SK-N-SH treated with all-trans-retinoic acid at 6 μM for 48 hours (cell line): ENCODE results near the gene MAPK7.

Source experiments
- ATAC-seq: fragments of 200-7000 bp; cut with Tn5 transposase; 3 replicates; pipeline ENCODE4 v1.9.1; 2020; ENCODE audit warnings: mild to moderate bottlenecking, moderate library complexity
- ARNTL ChIP-seq: fragments of 450-650 bp; formaldehyde crosslinking; IDR thresholded peaks from 2 replicates; pipeline ENCODE4 v1.5.0; 2020; ENCODE audit warnings: low read depth, mild to moderate bottlenecking, moderate library complexity, borderline replicate concordance
- CSDC2 ChIP-seq: fragments of 250-450 bp; sonication (Bioruptor Pico); IDR thresholded peaks from 2 replicates; pipeline ENCODE4 v1.5.0; 2020; ENCODE audit warnings: mild to moderate bottlenecking, moderate library complexity
- ESRRG ChIP-seq: fragments of 250-450 bp; sonication (Bioruptor Pico); IDR thresholded peaks from 2 replicates; pipeline ENCODE4 v1.6.1; 2021; ENCODE audit warnings: mild to moderate bottlenecking
- GLIS3 ChIP-seq: fragments of 250-450 bp; sonication (Bioruptor Pico); IDR thresholded peaks from 2 replicates; pipeline ENCODE4 v1.5.0; 2020; ENCODE audit warnings: mild to moderate bottlenecking, moderate library complexity
- ISL1 ChIP-seq: fragments of 250-450 bp; sonication (Bioruptor Pico); IDR thresholded peaks from 2 replicates; pipeline ENCODE4 v2.1.2; 2022; ENCODE audit warnings: mild to moderate bottlenecking, moderate library complexity
- OSR1 ChIP-seq: fragments of 250-450 bp; sonication (Bioruptor Pico); IDR thresholded peaks from 2 replicates; pipeline ENCODE4 v1.8.0; 2022; ENCODE audit warnings: moderate library complexity, mild to moderate bottlenecking, inconsistent platforms
- PPARA ChIP-seq: fragments of 250-450 bp; sonication (Bioruptor Pico); IDR thresholded peaks from 2 replicates; pipeline ENCODE4 v1.5.0; 2020; ENCODE audit warnings: mild to moderate bottlenecking, borderline replicate concordance
- RARB ChIP-seq: fragments of 250-450 bp; sonication (Bioruptor Pico); IDR thresholded peaks from 2 replicates; pipeline ENCODE4 v1.8.0; 2021; ENCODE audit warnings: mild to moderate bottlenecking, moderate library complexity
- TCF4 ChIP-seq: fragments of 250-450 bp; sonication (Bioruptor Pico); IDR thresholded peaks from 2 replicates; pipeline ENCODE4 v1.8.0; 2021; ENCODE audit warnings: mild to moderate bottlenecking, moderate library complexity, borderline replicate concordance
- TOX ChIP-seq: fragments of 250-450 bp; sonication (Bioruptor Pico); IDR thresholded peaks from 2 replicates; pipeline ENCODE4 v1.8.0; 2021; ENCODE audit warnings: mild to moderate bottlenecking, moderate library complexity, borderline replicate concordance
- ZC3H10 ChIP-seq: fragments of 250-450 bp; sonication (Bioruptor Pico); IDR thresholded peaks from 2 replicates; pipeline ENCODE4 v1.5.1; 2021; ENCODE audit warnings: mild to moderate bottlenecking, moderate library complexity
- ZFP3 ChIP-seq: fragments of 250-450 bp; sonication (Bioruptor Pico); IDR thresholded peaks from 2 replicates; pipeline ENCODE4 v1.5.0; 2020; ENCODE audit warnings: mild to moderate bottlenecking, moderate library complexity
- ZFP30 ChIP-seq: fragments of 450-650 bp; formaldehyde crosslinking; IDR thresholded peaks from 2 replicates; pipeline ENCODE4 v1.5.0; 2022; ENCODE audit warnings: mild to moderate bottlenecking, moderate library complexity
- ZNF565 ChIP-seq: fragments of 450-650 bp; formaldehyde crosslinking; conservative IDR thresholded peaks from 2 replicates; pipeline ENCODE4 v1.5.0; 2020; ENCODE audit warnings: low read depth, mild to moderate bottlenecking, moderate library complexity
- ZNF70 ChIP-seq: fragments of 450-650 bp; formaldehyde crosslinking; IDR thresholded peaks from 2 replicates; pipeline ENCODE4 v1.5.0; 2020; ENCODE audit warnings: mild to moderate bottlenecking, moderate library complexity
- ZNF8 ChIP-seq: fragments of 450-650 bp; formaldehyde crosslinking; IDR thresholded peaks from 2 replicates; pipeline ENCODE4 v1.5.0; 2020; ENCODE audit warnings: mild to moderate bottlenecking, moderate library complexity
- TF ChIP-seq, protein P1 (sequence below): fragments of 250-450 bp; sonication (Bioruptor Pico); IDR thresholded peaks from 2 replicates; pipeline ENCODE4 v1.5.1; 2021; ENCODE audit warnings: mild to moderate bottlenecking, moderate library complexity
- TF ChIP-seq, protein P2 (sequence below): fragments of 250-450 bp; sonication (Bioruptor Pico); IDR thresholded peaks from 2 replicates; pipeline ENCODE4 v1.5.0; 2020; ENCODE audit warnings: mild to moderate bottlenecking, moderate library complexity
- TF ChIP-seq, protein P3 (sequence below): fragments of 250-450 bp; sonication (Bioruptor Pico); IDR thresholded peaks from 2 replicates; pipeline ENCODE4 v1.5.1; 2020; ENCODE audit warnings: low read depth, mild to moderate bottlenecking, moderate library complexity
- TF ChIP-seq, protein P4 (sequence below): fragments of 250-450 bp; sonication (Bioruptor Pico); IDR thresholded peaks from 2 replicates; pipeline ENCODE4 v1.8.0; 2020; ENCODE audit warnings: mild to moderate bottlenecking, moderate library complexity, borderline replicate concordance
- TF ChIP-seq, protein P5 (sequence below): fragments of 250-450 bp; sonication (Bioruptor Pico); IDR thresholded peaks from 2 replicates; pipeline ENCODE4 v1.8.0; 2021; ENCODE audit warnings: low read depth, mild to moderate bottlenecking, moderate library complexity, borderline replicate concordance

MAPK7 gene

DNA sequence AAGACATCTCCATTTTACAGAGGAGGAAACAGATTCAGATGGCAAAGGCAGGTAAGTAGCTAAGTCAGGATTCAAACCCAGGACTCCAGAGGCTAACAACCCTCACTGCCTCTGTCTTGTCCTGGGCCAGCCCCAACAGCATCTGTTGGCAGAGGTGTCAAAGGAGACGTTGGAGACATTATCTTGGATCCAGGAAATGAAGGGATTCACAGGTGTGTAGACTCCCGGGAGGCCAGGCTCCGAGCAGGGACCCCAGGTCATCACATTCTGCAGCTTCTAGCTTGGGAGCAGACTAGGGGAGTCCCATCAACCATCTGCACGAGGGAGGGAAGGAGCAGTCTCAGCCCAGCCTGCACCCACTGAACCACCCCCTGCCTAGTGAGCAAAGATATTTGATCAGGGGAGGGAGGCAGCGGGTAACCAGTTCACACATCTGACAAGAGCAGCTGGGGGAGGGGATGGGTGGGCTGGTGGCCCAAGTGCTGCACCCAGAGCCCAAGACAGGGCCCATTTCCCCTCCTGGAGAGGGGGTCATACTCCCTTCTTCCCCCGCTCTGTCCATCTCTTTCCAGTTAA is 14.8 kb upstream of the MAPK7 start (continued):
- TF ChIP-seq ISL1 (no peak), CSDC2 (CRISPR knock-in tag) (no peak), ZFP3 (CRISPR knock-in tag) (no peak), OSR1 (CRISPR knock-in tag) (no peak)
- TF ChIP-seq, protein P1, sequence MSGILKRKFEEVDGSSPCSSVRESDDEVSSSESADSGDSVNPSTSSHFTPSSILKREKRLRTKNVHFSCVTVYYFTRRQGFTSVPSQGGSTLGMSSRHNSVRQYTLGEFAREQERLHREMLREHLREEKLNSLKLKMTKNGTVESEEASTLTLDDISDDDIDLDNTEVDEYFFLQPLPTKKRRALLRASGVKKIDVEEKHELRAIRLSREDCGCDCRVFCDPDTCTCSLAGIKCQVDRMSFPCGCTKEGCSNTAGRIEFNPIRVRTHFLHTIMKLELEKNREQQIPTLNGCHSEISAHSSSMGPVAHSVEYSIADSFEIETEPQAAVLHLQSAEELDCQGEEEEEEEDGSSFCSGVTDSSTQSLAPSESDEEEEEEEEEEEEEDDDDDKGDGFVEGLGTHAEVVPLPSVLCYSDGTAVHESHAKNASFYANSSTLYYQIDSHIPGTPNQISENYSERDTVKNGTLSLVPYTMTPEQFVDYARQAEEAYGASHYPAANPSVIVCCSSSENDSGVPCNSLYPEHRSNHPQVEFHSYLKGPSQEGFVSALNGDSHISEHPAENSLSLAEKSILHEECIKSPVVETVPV (CRISPR knock-in tag) = no peak
- TF ChIP-seq, all 23 proteins: peak for 0

DNA sequence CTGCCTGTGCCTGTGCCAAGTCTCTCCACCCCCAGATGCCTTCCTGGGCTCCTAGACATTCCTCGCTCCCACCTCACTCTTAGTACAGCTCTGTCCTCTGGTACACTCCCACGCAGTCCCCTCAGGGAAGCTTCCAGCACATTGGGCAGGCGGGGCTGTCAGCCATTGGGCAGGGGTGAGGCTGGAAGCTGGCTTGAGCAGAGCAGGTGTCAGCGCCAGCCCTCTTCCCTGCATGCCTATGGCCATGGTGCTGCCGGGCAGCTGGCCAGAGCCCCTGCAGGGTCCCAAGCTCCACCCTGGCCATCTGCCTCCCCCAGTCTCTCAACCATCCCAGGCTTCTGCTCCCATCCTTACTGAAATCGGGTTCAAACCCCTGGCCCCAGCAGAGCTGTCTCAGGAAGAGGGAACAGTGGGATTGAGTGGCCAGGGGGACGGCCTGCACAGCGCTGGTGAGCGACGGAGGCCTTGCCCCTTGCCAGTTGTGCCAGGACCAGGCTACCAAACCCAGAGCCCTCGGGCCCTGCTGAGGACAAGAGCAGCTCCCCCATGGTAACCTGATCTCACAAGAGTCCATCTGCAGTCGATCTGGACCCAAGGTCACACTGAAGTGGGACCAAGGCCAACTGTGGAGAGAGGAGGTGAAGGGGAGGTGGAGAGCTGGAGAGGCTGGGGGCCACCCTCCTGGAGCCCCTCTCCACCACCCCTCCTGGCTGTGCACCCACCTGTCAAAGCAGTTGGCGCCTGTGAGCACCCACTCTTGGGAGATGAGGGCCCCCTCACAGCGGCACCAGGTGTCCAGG is 13.4 kb upstream of the MAPK7 start:
- ATAC-seq = no peak
- no peak for TF ChIP-seq ISL1
- TF ChIP-seq, protein P2, sequence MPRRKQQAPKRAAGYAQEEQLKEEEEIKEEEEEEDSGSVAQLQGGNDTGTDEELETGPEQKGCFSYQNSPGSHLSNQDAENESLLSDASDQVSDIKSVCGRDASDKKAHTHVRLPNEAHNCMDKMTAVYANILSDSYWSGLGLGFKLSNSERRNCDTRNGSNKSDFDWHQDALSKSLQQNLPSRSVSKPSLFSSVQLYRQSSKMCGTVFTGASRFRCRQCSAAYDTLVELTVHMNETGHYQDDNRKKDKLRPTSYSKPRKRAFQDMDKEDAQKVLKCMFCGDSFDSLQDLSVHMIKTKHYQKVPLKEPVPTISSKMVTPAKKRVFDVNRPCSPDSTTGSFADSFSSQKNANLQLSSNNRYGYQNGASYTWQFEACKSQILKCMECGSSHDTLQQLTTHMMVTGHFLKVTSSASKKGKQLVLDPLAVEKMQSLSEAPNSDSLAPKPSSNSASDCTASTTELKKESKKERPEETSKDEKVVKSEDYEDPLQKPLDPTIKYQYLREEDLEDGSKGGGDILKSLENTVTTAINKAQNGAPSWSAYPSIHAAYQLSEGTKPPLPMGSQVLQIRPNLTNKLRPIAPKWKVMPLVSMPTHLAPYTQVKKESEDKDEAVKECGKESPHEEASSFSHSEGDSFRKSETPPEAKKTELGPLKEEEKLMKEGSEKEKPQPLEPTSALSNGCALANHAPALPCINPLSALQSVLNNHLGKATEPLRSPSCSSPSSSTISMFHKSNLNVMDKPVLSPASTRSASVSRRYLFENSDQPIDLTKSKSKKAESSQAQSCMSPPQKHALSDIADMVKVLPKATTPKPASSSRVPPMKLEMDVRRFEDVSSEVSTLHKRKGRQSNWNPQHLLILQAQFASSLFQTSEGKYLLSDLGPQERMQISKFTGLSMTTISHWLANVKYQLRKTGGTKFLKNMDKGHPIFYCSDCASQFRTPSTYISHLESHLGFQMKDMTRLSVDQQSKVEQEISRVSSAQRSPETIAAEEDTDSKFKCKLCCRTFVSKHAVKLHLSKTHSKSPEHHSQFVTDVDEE (CRISPR knock-in tag) = no peak
- TF ChIP-seq, protein P3, sequence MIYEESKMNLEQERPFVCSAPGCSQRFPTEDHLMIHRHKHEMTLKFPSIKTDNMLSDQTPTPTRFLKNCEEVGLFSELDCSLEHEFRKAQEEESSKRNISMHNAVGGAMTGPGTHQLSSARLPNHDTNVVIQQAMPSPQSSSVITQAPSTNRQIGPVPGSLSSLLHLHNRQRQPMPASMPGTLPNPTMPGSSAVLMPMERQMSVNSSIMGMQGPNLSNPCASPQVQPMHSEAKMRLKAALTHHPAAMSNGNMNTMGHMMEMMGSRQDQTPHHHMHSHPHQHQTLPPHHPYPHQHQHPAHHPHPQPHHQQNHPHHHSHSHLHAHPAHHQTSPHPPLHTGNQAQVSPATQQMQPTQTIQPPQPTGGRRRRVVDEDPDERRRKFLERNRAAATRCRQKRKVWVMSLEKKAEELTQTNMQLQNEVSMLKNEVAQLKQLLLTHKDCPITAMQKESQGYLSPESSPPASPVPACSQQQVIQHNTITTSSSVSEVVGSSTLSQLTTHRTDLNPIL = no peak
- TF ChIP-seq, protein P4, sequence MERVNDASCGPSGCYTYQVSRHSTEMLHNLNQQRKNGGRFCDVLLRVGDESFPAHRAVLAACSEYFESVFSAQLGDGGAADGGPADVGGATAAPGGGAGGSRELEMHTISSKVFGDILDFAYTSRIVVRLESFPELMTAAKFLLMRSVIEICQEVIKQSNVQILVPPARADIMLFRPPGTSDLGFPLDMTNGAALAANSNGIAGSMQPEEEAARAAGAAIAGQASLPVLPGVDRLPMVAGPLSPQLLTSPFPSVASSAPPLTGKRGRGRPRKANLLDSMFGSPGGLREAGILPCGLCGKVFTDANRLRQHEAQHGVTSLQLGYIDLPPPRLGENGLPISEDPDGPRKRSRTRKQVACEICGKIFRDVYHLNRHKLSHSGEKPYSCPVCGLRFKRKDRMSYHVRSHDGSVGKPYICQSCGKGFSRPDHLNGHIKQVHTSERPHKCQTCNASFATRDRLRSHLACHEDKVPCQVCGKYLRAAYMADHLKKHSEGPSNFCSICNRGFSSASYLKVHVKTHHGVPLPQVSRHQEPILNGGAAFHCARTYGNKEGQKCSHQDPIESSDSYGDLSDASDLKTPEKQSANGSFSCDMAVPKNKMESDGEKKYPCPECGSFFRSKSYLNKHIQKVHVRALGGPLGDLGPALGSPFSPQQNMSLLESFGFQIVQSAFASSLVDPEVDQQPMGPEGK (CRISPR knock-in tag) = no peak
- no peak for TF ChIP-seq ZFP30 (CRISPR knock-in tag)
- TF ChIP-seq, all 23 proteins: peak for 0

DNA sequence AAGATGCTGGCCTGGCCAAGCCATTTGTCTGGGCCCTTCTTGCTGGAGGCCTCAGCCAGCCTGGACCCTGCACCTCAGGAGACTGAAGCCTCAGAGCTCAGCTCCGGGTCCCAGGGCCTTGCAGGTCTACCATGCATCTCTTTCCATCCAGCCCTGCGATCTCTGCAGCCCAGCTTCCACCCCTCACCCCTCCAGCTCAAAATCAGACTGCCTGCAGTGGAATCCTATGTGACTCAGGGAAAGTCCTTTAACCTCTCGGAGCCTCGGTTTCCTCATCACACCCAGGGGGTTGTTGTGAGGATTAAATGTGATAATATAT is 12.8 kb upstream of the MAPK7 start:
- ATAC-seq = no peak
- TF ChIP-seq ZFP3 (CRISPR knock-in tag) = no peak
- TF ChIP-seq, protein P5, sequence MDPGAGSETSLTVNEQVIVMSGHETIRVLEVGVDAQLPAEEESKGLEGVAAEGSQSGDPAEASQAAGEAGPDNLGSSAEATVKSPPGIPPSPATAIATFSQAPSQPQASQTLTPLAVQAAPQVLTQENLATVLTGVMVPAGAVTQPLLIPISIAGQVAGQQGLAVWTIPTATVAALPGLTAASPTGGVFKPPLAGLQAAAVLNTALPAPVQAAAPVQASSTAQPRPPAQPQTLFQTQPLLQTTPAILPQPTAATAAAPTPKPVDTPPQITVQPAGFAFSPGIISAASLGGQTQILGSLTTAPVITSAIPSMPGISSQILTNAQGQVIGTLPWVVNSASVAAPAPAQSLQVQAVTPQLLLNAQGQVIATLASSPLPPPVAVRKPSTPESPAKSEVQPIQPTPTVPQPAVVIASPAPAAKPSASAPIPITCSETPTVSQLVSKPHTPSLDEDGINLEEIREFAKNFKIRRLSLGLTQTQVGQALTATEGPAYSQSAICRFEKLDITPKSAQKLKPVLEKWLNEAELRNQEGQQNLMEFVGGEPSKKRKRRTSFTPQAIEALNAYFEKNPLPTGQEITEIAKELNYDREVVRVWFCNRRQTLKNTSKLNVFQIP (CRISPR knock-in tag) = no peak
- TF ChIP-seq ZNF70 (CRISPR knock-in tag) = no peak
- TF ChIP-seq ISL1 = no peak
- no peak for TF ChIP-seq TOX (CRISPR knock-in tag)
- TF ChIP-seq ESRRG (CRISPR knock-in tag) = no peak
- TF ChIP-seq RARB (CRISPR knock-in tag) = no peak
- TF ChIP-seq, protein P2 (CRISPR knock-in tag) = no peak
- no peak for TF ChIP-seq CSDC2 (CRISPR knock-in tag)
- TF ChIP-seq, protein P4 (CRISPR knock-in tag) = no peak
- TF ChIP-seq ZNF565 (CRISPR knock-in tag) = no peak
- no peak for TF ChIP-seq ARNTL (CRISPR knock-in tag)
- TF ChIP-seq ZNF8 (CRISPR knock-in tag) = no peak
- no peak for TF ChIP-seq ZFP30 (CRISPR knock-in tag)
- no peak for TF ChIP-seq TCF4 (CRISPR knock-in tag)
- TF ChIP-seq, protein P3 = no peak
- no peak for TF ChIP-seq PPARA (CRISPR knock-in tag)
- TF ChIP-seq ZC3H10 (CRISPR knock-in tag) = no peak
- no peak for TF ChIP-seq GLIS3 (CRISPR knock-in tag)
